Lower leg skin (tissue), 4 donors: ENCODE measurements around the gene STARD5. TPM values are rescaled to one million over a fixed set of nuclear protein-coding genes. Genes with fewer than 3 reads are reported as not detected.

Experiments used
- DNase-seq, 2 donors: peaks; one replicate each; pipeline ENCODE4 v3.0.0-alpha.2; 2019; ENCODE audit warnings: low spot score in 2 of 2
- H3K4me3 ChIP-seq: fragments of 200-600 bp; sonication (generic); 2 replicates; pipeline ENCODE4 v1.5.1; 2017; ENCODE audit warnings: mild to moderate bottlenecking, low read depth; ENCODE audit not compliant: poor library complexity, severe bottlenecking
- POLR2A ChIP-seq, 2 donors: fragments of 450-650 bp; IDR thresholded peaks; one replicate each; pipeline ENCODE4 v1.6.1; 2016 to 2017; ENCODE audit warnings: antibody characterized with exemption in 2 of 2, mild to moderate bottlenecking in 1 of 2, moderate library complexity in 1 of 2
- WGBS, 2 donors: methylation state at CpG; one replicate each; pipeline ENCODE4 v1.1.5; 2018; 5-methylcytosine and 5-hydroxymethylcytosine counted together
- intact Hi-C: fragments of 100-400 bp; cut with DNase I; formaldehyde crosslinking; loops from one replicate; pipeline ENCODE4 v1.15.0; 2023; ENCODE audit warnings: low total_unique reads
- total RNA-seq, 4 donors: library from RNA; depleted of rRNA; stranded (reverse); fragments of >200 nt; gene quantifications; one replicate each; pipeline ENCODE4 v1.1.0, GENCODE V29; 2016
- TF ChIP-seq, protein P1 (sequence below), 3 donors: fragments of 450-650 bp; IDR thresholded peaks; one replicate each; pipeline ENCODE4 v1.5.1; 2016; ENCODE audit warnings: antibody characterized with exemption in 3 of 3, mild to moderate bottlenecking in 3 of 3, moderate library complexity in 2 of 3

STARD5 gene
- total RNA-seq, 4 donors from 2014 or later, result 57.0 to 108 (median 92.7) TPM

DNA sequence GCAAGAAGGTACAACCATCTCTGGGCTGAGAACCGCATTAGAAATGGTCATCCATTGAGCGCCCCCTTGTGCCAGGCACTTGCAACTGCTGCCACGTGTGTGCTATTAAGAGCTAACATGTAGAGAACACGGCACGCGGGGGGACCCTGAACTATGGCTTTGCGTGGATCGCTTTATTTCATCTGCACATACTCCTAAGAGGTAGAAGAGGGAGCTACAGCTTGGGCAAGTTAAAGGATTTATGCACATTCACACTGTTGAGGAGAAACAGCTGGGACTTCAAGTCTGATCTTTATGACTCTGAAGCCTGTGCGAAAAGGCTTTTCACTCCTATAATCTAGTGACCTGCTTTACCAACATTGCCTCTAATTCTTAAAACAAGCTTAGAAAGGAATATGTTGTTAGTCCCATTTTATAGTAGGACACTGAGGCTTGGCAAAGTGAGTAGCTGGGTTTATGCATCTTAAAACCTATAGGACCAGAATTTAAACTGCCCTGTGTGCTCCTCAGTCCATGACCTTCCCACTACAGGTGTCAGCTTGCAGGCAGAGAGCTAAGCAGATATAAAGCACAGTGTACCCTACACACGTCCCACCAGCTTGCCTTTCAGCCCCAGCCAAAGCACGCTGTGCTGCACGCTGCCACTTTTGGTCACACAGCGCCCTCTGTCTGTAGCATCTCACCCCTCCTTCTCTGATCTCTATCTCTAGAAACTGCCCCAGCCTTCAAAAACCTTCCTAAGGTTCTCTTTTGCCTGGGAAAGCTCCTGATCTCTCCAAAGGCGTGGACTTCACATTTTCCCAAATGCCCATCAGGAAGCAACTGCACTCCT, 57.8 kb downstream of the STARD5 start:
- intact Hi-C loops, result loop anchor here (1.0 to 5.0 kb wide), 3 partner anchors 110 to 289 kb away; no protein-coding TSS in a partner anchor
- H3K4me3 ChIP-seq, result no peak overlapping the region
- peak; percentile 77 to 96 for DNase-seq
- WGBS, 2 donors, result 4 to 6% methylated on average over 14 of the region's 14 CpGs
- TF ChIP-seq, protein P1, sequence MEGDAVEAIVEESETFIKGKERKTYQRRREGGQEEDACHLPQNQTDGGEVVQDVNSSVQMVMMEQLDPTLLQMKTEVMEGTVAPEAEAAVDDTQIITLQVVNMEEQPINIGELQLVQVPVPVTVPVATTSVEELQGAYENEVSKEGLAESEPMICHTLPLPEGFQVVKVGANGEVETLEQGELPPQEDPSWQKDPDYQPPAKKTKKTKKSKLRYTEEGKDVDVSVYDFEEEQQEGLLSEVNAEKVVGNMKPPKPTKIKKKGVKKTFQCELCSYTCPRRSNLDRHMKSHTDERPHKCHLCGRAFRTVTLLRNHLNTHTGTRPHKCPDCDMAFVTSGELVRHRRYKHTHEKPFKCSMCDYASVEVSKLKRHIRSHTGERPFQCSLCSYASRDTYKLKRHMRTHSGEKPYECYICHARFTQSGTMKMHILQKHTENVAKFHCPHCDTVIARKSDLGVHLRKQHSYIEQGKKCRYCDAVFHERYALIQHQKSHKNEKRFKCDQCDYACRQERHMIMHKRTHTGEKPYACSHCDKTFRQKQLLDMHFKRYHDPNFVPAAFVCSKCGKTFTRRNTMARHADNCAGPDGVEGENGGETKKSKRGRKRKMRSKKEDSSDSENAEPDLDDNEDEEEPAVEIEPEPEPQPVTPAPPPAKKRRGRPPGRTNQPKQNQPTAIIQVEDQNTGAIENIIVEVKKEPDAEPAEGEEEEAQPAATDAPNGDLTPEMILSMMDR (IDR thresholded peaks at IDR 0.05), result peak in 1 of 3 donors; percentile 77
- no peak for TF ChIP-seq POLR2A (IDR thresholded peaks at IDR 0.05)

DNA sequence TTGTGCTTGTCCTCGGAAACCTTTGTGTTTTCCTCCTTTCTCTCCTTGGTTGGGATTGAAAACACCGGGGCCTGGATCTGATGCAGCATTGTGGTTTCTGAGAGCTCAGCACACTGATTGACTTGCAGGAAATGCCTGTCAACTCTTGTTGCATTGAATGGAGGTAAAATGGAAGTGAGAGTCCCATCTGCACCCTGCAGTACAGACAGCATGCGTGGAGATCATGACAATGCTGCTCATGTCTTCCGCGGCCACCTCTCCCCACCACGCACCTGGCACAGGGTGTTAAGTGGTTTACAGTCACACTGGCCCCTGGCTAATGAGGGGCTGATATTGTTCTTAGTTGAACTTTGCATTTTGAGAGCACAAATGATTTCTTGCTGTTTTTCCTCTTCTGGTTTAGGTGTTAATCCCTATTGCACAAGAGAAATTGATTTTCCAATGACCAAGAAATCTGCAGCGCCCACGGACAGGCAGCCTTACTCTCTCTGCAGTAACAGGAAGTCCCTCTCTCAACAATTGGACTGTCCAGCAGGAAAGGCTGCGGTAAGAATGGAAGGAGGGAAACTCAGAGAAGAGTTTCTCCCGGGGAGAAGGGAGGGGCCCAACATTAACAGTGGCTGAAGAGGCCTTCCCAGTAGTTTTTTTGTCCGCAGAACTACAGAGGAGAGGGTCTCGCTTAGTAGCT, 58.5 kb downstream of the STARD5 start:
- intact Hi-C loops, result loop anchor here (5.0 kb wide), 1 partner anchor 158 kb away; no protein-coding TSS in a partner anchor
- peak in 1 of 2 donors; percentile 81 for DNase-seq
- no peak overlapping the region for H3K4me3 ChIP-seq
- 47 to 49% methylated on average over 12 of the region's 12 CpGs for WGBS, 2 donors
- TF ChIP-seq, protein P1 (IDR thresholded peaks at IDR 0.05), result no peak
- no peak for TF ChIP-seq POLR2A (IDR thresholded peaks at IDR 0.05)

DNA sequence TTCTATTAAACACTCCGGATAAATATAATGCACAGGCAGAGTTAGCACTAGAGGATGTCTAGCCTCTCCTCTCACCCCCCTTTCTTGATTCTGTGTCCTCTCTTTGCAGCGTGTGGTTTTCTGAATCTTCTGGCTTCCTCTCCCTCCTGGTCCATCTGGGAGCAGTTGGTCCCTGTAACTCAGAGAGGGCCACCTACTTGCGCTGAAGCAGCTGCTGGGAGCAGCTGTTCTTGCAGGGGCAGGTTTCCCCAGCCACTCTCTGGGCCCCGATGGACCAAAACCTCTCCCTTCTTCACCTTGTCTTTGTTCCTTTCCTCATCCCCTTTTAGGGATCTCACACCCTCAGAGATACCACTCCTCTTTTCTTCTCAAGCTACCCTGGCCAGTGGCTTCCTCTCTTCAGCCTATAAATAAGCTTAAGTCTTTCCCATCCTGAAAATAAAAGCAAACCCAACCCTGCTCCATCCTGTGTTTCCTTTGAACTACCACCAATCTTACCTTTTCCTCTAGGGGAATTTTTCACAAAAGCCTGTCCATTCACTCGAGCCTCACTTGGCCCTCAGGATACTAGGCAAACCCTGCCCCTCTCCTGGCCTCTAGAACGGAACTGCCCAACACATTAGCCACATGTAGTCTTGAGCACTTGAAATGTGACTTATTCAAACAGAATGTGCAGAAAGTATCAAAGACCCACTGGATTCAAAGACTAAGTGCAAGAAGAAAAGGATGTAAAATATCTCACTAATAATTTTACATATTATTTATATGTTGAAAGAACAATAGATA, 59.7 kb downstream of the STARD5 start:
- DNase-seq, result peak in 1 of 2 donors; percentile 62
- TF ChIP-seq, protein P1 (IDR thresholded peaks at IDR 0.05), result no peak
- TF ChIP-seq POLR2A (IDR thresholded peaks at IDR 0.05), result no peak
- no peak overlapping the region for H3K4me3 ChIP-seq
- WGBS, 2 donors, result 72 to 75% methylated on average over 6 of the region's 6 CpGs
- intact Hi-C loops, result no loop called here

DNA sequence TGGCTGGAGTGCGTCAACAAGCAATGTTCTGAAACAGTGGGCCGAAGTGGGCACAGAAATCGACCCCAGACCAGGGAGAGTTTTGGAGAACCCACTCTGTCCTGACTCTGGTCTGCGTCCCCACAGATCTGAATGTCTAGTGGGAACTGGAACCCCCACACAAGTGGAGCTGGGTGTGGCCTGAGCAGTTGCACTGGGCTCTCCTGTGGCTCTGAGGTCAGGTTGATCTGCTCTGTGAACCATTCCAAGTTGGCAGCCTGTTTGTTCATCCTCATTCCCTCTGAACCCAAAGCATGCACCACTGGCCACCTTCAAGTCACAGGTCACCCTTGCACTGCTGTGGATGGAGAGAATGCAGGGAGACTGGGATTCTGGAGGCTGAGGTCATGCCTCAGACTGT, 60.5 kb downstream of the STARD5 start:
- 89 to 93% methylated on average over 4 of the region's 4 CpGs for WGBS, 2 donors
- TF ChIP-seq POLR2A (IDR thresholded peaks at IDR 0.05), result no peak
- TF ChIP-seq, protein P1 (IDR thresholded peaks at IDR 0.05), result no peak
- H3K4me3 ChIP-seq, result no peak overlapping the region
- DNase-seq, result peak in 1 of 2 donors; percentile 67
- intact Hi-C loops, result no loop called here

DNA sequence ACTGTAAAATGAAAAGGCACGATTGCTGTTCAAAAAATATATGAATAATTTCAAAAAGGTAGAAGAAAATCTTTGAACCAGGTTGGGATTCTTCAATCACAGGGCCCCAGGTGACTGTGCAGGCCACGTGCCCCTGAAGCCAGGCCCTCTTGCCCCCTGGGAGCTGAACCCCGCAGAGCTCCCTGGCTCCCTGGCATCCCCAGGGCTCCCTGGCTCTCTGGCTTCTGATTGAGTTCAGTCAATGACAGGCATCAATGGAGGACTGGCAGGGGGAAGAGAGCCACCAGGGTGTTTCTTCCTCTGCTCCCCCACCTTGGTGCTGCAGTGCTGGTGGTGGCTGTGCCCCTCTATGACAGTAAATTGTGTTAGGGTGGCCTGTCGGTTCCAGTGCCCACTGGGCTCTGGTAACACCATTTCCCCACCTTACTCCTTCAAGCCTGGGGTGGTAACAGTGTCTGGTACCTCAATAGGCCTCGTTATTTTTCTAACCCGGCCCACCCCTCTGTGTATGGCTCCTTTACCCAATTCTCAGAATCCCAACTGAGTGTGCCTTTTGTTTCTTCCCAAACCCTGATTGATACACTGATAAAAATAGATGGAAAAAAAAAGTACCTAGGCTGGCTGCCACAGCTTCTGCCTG, 62.6 kb downstream of the STARD5 start:
- TF ChIP-seq POLR2A (IDR thresholded peaks at IDR 0.05), result no peak
- TF ChIP-seq, protein P1 (IDR thresholded peaks at IDR 0.05), result no peak
- intact Hi-C loops, result no loop called here
- no peak overlapping the region for H3K4me3 ChIP-seq
- DNase-seq, result peak in 1 of 2 donors; percentile 71
- 84 to 86% methylated on average over 6 of the region's 6 CpGs for WGBS, 2 donors
